Neural cell (in vitro differentiated cells): ENCODE measurements around the gene SLC6A1.

ENCODE experiments used
- MXI1 ChIP-seq: fragments of 450-650 bp; conservative IDR thresholded peaks from 2 replicates; pipeline ENCODE4 v1.6.1; 2014; ENCODE audit warnings: antibody characterized with exemption, mild to moderate bottlenecking; ENCODE audit not compliant: poor library complexity, severe bottlenecking
- RAD21 ChIP-seq: fragments of 450-650 bp; conservative IDR thresholded peaks from 2 replicates; pipeline ENCODE4 v1.6.1; 2014; ENCODE audit warnings: antibody characterized with exemption, mild to moderate bottlenecking, moderate library complexity
- TF ChIP-seq, protein P1 (sequence below): fragments of 450-650 bp; IDR thresholded peaks from 2 replicates; pipeline ENCODE4 v1.5.1; 2014; ENCODE audit warnings: antibody characterized with exemption, mild to moderate bottlenecking, moderate library complexity; ENCODE audit not compliant: poor library complexity, severe bottlenecking

DNA sequence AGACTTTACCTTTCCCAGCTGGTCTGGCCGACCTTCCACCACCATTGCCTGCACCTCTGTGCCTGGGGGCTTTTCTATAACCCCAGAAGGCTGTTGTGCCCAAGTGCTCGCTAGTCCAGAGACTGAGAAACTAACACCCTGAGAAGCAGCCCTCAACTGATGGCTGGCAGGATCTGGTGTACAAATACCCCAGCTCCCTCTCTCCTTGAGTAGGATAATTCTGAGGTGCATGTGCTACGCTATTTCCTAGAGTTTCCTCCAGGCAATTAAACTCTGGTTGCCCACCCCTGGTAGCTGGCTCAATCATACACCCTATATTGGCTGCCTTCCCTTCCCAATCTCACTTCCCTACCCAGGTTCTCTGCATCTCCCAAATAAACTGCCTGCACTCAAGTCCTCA is 11.5 kb upstream of the SLC6A1 start:
- TF ChIP-seq, protein P1, sequence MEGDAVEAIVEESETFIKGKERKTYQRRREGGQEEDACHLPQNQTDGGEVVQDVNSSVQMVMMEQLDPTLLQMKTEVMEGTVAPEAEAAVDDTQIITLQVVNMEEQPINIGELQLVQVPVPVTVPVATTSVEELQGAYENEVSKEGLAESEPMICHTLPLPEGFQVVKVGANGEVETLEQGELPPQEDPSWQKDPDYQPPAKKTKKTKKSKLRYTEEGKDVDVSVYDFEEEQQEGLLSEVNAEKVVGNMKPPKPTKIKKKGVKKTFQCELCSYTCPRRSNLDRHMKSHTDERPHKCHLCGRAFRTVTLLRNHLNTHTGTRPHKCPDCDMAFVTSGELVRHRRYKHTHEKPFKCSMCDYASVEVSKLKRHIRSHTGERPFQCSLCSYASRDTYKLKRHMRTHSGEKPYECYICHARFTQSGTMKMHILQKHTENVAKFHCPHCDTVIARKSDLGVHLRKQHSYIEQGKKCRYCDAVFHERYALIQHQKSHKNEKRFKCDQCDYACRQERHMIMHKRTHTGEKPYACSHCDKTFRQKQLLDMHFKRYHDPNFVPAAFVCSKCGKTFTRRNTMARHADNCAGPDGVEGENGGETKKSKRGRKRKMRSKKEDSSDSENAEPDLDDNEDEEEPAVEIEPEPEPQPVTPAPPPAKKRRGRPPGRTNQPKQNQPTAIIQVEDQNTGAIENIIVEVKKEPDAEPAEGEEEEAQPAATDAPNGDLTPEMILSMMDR: no peak
- TF ChIP-seq MXI1 (no peak), RAD21 (no peak)
